Measurements from ENCODE around the gene KCND3.

Gene KCND3
- total RNA-seq = 0 reads per million in 2 donors

DNA sequence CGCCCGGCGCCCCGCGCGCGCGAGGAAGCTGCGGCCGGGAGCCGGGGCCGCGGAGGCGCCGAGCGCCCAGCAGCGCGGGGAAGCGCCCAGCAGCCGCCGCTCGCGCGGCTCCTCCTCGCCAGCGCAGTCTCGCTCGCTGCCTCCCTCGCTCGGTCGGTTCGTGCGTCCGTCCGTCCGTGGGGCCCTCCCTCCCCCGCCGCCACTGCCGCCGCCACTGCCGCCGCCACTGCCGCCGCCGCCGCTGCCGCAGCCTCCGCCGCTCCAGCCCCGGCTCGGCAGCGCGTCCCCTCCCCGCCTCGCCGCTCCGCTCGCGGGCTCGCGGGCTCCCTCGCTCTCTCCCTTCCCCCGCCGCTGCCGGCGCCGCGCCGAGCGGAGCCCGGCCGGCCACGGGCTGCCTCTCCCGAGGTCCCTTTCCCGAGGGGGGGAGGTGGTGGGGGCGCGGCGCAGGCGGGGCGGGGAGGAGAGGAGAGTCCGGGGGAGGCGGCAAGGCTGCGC lies at the start of gene KCND3:
KCND3 (minus strand) TSS at position 138 of the 495 bp plus-strand sequence.
- peak in 1 of 5 experiments; percentile 27 for DNase-seq

- DNase-seq = no peak
These were observed 44.8 kb upstream of the KCND3 start for GRCh38 chr1:112034277-112034676.

DNA sequence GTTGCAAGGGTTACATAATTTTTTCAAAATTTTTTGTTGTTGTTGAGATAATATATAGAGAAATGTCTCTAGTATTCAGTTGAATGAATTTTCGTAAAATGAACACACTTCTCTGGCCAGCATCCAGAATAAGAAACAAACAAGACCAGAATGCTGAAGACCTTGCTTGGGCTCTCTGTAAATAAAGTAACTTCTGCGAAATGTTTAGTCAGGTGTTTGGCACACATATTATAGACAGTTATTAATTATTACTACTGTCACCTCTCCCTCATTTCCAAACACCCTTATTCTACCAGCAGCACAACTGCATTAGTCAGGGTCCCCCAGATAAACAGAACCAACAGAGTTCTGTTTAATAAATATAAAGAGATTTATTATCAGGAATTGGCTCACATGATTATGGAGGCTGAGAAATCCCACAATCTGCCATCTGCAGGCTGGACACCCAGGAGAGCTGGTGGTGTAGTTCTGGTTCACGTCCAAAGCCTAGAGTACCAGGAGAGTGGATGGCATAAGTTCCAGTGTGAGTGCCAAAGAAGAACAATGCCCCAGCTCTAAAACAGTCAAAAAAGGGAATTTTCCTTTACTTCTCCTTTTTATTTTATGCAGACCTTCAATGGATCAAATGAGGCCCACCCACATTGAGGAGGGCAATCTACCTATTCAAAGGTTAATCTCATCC lies 44.1 kb upstream of the KCND3 start:
- no peak for DNase-seq

DNA sequence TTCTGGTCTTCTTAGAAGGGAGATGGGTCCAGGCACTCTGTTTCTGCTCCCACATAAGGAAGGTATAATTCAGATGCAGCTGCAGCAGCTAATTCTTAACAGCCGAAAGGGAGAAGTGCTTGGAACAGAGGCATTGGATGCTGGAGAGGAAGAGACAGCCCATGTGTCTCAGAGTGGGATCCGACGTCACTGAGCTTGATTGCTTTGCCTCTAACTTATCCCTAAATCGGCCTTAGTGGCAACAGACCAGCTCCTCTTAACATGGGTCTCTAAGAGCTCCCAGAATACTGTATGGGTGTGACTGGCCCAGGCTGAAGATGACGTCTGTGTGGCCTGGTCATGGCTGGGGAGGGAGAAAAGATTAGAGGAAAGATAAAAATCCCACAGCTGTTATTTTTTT lies 40.7 kb upstream of the KCND3 start:
- no peak for DNase-seq

DNA sequence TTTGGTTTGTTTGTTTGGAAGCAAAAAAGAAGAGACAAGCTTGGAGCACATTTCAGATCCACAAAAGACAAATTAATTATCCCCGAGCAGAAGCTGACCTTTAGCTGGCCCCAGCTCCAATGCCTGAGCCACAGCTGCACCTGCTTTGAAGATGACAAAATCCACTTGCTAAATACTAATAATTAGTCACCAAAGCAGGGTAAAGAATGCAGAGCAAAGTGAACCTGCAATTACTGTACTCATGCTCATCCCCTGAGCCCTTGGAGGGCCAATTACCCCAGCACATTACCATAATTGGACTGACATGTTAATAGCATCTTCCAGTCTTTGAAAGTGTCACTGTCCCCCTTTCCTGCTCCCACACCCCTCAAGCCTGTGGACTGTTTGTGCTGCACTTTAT lies 38.2 kb upstream of the KCND3 start:
- DNase-seq = no peak

DNA sequence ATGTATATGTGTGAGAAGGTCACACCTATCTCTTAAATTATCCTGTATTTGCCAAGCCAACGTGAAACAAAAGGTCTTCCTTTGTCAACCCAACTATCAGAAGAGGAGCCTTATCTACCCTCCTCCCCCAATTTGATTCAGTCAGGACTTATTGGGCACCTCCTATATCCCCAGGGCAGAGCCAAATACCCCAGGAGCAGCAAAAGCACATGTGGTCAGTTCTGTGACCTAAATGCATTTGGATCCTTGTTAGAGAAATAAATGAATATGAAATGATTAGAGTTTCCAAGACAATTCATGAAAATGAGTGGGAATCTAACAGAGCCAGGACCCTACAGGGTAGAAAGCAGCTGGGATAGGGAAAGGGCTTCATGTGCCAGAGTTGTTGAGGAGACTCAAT lies 37.0 kb upstream of the KCND3 start:
- no peak for DNase-seq

- DNase-seq = no peak
These were observed 36.5 kb upstream of the KCND3 start for GRCh38 chr1:112026016-112026415.

GRCh38 chr1:112021263-112021662 lies 31.8 kb upstream of the KCND3 start:
- no peak for DNase-seq

DNA sequence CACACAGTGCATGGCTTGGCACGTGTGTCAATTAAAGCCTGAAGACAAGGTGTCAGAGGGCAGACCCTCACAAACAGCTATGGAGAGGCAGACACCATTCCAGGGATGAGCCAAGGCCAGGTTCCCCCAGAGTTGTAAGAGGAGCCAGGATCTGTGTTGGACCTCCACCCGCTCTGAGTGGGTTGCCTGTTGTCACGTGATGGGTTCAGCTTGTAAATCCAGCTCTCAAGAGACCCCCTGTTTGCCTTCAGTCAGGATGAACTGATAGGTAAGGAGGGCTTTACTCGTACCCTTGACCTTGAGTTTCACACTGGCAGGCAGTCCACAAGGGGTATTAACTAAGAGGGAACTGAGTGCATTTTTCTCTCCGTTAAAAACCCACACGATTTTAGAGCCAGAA lies 27.7 kb upstream of the KCND3 start:
- no peak for DNase-seq

- no peak for DNase-seq
These were observed 23.4 kb upstream of the KCND3 start for GRCh38 chr1:112012823-112013222.

DNA sequence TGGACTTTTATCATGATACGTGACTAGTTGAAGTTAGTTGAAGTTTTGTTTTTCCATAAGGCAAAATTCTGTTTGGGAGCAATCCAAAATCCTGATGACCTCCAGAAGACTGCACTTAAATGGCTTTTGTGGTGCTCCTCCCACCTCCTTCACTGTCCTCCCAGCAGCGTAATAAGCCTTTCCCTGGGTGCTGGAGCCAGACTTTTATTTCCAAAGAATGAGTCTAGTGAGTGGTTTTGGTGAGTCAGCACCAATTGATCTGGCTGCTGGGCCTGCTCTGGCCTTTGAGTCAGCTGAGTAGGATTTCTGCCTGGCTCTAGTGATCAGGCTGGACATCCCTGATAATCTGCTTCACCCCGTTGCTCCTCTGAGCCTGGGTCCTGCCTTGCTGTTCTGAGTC lies 21.7 kb upstream of the KCND3 start:
- no peak for DNase-seq

- DNase-seq = no peak
These were observed 17.7 kb upstream of the KCND3 start for GRCh38 chr1:112007169-112007568.

- DNase-seq = no peak
These were observed 17.1 kb upstream of the KCND3 start for GRCh38 chr1:112006416-112007025.

- no peak for DNase-seq
These were observed 14.6 kb upstream of the KCND3 start for GRCh38 chr1:112004076-112004475.

- DNase-seq = no peak
These were observed 13.0 kb upstream of the KCND3 start for GRCh38 chr1:112002514-112002913.

DNA sequence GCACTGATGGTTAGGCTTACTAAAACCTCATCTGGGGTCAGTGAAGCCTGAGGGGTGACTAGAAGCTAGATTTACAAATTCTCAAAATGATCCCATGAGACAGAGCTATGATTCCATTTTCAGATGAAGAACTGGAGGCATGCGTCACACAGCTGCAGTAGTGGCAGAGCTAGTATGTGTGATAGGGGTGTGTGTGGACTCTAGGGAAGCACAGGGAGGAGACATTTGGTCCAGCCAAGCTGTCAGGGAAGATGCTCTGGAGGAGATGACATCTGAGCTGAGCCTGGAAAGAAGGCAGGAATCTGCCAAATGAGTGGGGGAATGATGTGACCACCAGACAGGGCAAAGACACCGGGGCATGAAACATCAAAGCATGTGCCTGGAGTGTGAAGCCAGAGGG lies 12.0 kb upstream of the KCND3 start:
- no peak for DNase-seq

GRCh38 chr1:112000048-112000447 lies 10.6 kb upstream of the KCND3 start:
- DNase-seq = no peak

GRCh38 chr1:111998332-111998731 lies 8.9 kb upstream of the KCND3 start:
- no peak for DNase-seq

- no peak for DNase-seq
These were observed 3.0 kb upstream of the KCND3 start for GRCh38 chr1:111992476-111992875.

DNA sequence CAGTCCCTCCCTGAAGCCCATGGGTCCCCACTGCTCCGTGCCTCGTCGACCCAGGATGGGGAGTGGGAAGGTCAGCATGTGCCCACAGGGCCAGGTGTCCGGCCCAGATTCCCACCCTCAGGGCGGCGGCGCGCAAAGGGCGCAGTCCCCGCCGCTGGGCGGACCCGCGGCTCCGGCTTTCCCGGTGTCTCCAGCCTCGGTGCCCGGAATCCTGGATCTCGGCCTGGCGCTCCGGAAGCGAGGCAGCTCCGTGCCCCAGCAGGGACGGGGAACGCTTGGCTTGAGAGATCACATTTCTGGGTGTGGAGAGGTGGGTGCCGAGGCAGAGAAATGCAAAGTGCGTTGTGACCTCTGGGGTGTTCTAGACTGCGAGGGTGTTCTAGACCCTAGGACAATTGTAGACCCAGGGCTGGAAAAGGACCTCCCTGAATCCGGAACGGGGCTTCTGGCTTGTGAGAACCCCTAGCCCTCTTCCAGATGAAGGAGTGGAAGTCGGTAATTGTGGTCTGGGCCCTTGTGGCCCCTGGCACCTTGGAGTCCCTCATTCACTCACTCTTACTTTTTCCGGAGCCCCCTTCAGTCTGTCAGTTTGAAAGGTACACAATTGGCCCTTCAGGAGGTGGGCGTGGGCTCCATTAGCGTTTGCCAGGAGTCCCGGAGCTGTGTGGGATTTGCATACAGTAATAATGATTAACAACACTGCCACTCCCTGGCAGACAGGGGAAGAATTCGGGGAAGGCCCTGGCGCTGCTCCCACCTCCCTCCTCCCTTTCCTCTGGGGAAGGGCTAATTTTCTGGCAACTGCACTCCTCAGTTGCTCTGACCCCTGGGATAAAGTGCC lies 1.6 kb upstream of the KCND3 start:
- DNase-seq = no peak

DNA sequence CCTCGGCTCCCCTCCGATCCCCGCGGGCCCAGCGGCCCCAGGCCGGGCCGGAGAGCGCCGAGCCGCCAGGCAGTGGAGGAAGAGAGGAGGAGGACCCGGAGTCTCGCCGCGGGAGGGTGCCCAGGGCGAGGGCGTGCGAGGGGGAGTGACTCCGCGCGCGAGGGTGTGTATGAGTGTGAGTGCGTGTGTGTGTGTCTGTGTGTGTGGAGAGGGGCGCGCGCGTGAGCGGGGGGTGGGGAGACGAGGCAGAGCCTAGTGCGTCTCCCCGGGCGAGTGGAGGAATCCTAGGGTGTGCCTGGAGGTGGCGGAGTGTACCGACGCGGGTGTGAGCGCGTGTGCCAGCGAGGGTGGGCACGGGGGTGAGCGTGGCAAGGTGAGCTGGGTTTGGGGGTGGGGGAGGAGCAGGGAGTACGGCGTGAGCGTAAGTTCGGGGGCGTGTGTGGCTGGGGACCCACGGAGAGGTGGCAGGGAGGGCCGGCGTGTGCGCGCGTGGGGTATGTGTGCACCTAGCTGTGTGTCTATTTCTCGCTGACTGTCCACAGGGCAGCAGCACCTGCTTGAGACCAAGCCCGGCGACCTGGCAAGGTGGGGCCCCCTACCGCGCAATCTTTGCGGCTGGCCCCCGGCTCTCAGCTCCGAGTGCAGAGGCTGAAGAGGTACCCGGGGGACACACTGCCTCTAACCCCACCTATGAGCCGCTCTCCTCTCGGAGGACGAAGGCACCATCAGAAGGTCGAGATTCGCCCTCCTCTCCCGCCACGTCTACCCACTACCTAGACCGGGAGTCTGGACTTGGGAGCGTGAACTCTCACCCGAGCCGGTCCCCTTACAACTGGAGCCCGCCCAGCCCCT lies 784 bp upstream of the KCND3 start:
- no peak for DNase-seq

GRCh38 chr1:111988743-111989453 lies 570 bp downstream of the KCND3 start:
- DNase-seq = no peak
